ENCODE data around the gene AMBRA1. TPM values are rescaled to one million over a fixed set of nuclear protein-coding genes. Genes with fewer than 3 reads are reported as not detected.

AMBRA1 gene
- total RNA-seq, 1 donor from 2014 or later, result 45.8 TPM

DNA sequence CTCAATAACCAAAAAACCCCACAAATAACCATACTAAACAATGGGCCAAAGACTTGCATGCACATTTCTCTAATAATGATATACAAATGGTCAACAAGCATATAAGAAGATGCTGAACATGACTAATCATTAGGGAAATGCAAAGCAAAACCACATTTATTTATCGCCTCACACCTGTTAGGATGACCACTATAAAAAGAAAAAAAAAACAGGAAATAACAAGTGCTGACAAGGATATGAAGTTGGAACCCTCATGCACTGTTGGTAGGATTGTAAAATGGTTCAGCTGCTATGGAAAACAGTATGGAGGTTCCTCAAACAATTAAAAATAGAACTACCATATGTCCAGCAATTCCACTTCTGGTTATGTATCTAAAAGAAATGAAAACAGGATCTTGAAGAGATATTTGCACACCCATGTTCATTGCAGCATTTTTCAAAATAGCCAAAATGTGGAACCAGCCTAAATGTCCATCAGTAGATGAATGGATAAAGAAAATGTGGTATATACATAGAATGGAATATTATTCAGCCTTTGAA lies 66.2 kb downstream of the AMBRA1 start:
- Mint-ChIP-seq H3K9me3 (no peaks in the 10 kb centered on the region), H3K4me1 (peaks cover 16% of the 10 kb centered on the region), H3K36me3 (ENCODE audit: low read depth) (no peaks in the 10 kb centered on the region), H3K27ac (ENCODE audit: unreplicated experiment) (no peak overlapping the region), H3K27me3 (ENCODE audit: low read depth) (no peaks in the 10 kb centered on the region), H3K4me3 (no peak overlapping the region)
- no peak for DNase-seq (ENCODE audit: low read depth, low spot score)
- TF ChIP-seq, protein P1, sequence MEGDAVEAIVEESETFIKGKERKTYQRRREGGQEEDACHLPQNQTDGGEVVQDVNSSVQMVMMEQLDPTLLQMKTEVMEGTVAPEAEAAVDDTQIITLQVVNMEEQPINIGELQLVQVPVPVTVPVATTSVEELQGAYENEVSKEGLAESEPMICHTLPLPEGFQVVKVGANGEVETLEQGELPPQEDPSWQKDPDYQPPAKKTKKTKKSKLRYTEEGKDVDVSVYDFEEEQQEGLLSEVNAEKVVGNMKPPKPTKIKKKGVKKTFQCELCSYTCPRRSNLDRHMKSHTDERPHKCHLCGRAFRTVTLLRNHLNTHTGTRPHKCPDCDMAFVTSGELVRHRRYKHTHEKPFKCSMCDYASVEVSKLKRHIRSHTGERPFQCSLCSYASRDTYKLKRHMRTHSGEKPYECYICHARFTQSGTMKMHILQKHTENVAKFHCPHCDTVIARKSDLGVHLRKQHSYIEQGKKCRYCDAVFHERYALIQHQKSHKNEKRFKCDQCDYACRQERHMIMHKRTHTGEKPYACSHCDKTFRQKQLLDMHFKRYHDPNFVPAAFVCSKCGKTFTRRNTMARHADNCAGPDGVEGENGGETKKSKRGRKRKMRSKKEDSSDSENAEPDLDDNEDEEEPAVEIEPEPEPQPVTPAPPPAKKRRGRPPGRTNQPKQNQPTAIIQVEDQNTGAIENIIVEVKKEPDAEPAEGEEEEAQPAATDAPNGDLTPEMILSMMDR (conservative IDR thresholded peaks at IDR 0.05), result no peak

DNA sequence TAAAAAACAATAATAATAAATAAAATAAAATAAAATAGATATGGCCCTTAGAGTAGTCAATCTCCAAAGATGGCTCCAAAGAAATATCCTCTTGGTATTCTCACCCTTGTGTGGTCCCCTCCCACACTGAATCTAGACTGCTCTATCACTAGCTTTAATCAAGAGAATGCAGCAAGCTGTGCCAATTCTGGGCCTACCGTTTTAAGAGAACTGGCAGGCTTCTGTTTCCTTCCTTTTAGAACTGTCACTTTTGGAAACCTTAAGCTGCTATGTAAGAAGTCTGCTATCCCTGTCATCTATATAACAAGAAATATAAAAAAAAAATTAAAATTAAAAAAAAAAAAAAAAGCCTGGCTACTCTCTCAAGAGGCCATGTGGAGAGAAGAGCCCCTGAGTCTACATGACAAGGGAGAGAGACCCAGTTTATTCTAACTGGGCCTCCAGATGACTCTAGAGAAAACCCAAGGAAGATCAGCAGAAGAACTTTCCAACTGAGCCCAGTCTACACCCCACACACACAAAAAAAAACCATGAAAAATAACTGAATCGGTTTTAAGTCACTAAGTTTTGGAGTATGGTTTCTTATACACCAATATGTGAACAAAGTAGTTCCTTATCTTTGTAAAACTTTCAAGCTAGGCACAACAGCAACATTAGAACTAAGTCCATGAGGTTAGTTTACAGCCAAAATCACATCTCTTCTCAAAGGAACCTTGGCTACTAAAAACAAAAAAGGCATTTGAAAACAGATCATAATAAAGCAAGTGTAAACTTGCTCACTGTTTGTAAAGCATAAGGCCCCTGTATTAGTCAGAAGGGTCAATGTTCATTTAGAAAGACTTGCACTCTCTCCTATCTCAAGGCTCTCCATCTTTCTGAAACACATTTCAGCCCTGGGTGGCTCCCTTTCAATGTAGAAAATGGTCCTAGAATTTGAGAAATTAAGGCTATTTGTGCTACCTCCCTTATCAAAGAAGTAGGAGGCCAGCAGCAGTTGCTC lies 67.3 kb downstream of the AMBRA1 start:
- DNase-seq (ENCODE audit: low read depth, low spot score), result no peak
- Mint-ChIP-seq H3K9me3 (no peaks in the 10 kb centered on the region), H3K27ac (ENCODE audit: unreplicated experiment) (no peak overlapping the region), H3K36me3 (ENCODE audit: low read depth) (no peaks in the 10 kb centered on the region), H3K4me3 (no peak overlapping the region), H3K27me3 (ENCODE audit: low read depth) (no peaks in the 10 kb centered on the region), H3K4me1 (peaks cover 23% of the 10 kb centered on the region)
- TF ChIP-seq, protein P1 (conservative IDR thresholded peaks at IDR 0.05), result no peak

DNA sequence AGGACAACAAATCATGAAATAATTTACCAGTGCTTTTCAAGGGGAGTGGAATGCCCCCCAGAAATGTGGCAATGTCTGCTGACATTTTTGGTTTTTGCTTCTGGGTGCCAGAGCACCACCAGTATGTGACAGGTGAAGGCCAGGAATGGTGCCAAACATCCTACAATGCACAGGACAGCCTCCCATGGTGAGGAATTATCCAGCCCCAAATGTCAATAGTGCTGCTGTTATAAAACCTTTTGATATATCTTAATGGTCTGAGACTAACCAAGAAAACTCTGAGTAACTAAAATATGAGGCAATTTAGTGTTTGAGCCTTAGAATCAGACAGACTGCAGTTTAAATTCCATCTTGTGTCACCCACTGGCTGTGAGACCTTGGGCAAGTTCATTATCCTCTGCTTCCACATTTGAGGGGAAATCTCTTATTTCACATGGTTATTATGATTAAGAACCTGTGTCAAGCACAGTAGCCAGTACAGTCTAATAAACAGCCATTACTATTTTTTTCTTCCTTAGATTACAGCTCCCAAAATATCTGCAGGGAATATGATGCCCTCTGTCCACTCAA lies 69.5 kb downstream of the AMBRA1 start:
- Mint-ChIP-seq H3K36me3 (ENCODE audit: low read depth) (no peaks in the 10 kb centered on the region), H3K4me1 (peaks cover 21% of the 10 kb centered on the region), H3K27ac (ENCODE audit: unreplicated experiment) (no peak overlapping the region), H3K27me3 (ENCODE audit: low read depth) (no peaks in the 10 kb centered on the region), H3K9me3 (no peaks in the 10 kb centered on the region), H3K4me3 (no peak overlapping the region)
- DNase-seq (ENCODE audit: low read depth, low spot score), result no peak
- TF ChIP-seq, protein P1 (conservative IDR thresholded peaks at IDR 0.05), result no peak

DNA sequence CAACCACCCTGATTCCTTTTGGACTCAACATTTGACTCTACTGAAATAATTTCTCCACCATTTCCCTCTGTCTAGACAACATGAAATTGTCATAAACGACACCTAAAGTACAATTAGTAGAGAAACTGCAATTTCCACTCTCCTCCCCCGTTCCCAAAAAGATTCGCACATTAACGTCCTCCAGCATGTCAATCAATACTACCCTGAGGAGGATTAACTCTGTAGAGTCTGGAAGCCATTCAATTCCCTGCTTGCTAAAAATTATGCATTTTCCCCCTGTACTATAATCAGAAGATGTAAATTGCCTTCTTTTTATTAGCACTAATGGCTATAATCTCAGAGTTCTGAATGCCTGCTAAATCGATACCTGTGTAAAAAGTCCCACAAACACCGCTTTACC lies 70.5 kb downstream of the AMBRA1 start:
- Mint-ChIP-seq H3K4me3 (no peak overlapping the region), H3K27me3 (ENCODE audit: low read depth) (no peaks in the 10 kb centered on the region), H3K9me3 (no peaks in the 10 kb centered on the region), H3K4me1 (peaks cover 21% of the 10 kb centered on the region), H3K36me3 (ENCODE audit: low read depth) (no peaks in the 10 kb centered on the region), H3K27ac (ENCODE audit: unreplicated experiment) (no peak overlapping the region)
- no peak for DNase-seq (ENCODE audit: low read depth, low spot score)
- TF ChIP-seq, protein P1 (conservative IDR thresholded peaks at IDR 0.05), result no peak

DNA sequence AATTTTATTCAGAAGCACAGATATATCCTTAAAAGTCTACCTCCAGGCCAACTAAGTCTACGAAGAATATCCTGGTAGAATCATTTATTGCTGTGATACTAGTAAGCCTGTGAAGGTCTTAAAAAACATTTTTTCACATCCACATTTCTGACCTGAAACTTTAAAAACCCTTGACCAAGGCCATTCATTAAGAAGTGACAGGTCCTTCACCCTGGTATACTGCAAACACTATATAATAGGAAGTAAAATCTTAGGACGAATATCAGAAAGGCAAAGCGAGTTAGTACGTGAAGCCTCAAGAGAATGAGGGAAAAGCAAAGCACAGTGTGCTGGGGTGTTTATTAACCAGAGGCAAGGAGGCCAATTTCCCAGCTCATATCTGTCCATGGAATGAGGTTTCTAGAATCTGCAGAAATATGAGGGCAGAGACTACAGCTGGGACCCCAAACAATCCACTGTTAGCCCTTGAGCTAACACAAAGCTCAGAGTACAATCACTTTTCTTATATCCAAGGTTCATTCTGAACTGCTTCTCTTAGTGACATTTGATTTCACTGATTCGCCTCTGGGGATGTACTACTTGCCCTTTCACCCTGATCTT lies 71.0 kb downstream of the AMBRA1 start:
- Mint-ChIP-seq H3K27ac (ENCODE audit: unreplicated experiment) (no peak overlapping the region), H3K36me3 (ENCODE audit: low read depth) (no peaks in the 10 kb centered on the region), H3K27me3 (ENCODE audit: low read depth) (no peaks in the 10 kb centered on the region), H3K4me1 (peaks cover 21% of the 10 kb centered on the region), H3K9me3 (no peaks in the 10 kb centered on the region), H3K4me3 (no peak overlapping the region)
- TF ChIP-seq, protein P1 (conservative IDR thresholded peaks at IDR 0.05), result no peak
- no peak for DNase-seq (ENCODE audit: low read depth, low spot score)

Measured in neural crest cell (in vitro differentiated cells).